Measurements from ENCODE around the gene SLC34A2. TPM values are rescaled to one million over a fixed set of nuclear protein-coding genes. Genes with fewer than 3 reads are reported as not detected.
A peak's percentile ranks its signal among the peaks of the same experiment; 100 is the strongest.

Gene SLC34A2
- total and polyA plus RNA-seq, 4 experiments from 2014 or later, result not detected

DNA sequence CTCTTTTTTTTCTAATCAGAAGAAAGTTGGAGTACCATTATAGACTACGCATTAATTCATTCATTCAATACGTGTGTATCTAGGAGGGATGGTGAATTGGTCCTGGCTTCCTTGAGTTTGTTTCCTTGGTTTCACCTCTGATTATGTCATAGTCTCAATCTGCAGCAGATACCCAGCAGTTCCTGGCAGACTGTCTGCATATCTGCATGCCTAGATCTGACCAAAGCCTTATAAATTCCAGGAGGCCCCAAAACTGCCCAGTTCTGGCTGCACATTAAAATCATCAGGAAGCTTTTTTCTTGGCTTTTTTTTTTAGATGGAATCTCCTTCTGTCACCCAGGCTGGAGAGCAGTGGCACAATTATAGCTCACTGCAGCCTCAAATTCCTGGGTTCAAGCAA is 27.2 kb upstream of the SLC34A2 start:
- intact Hi-C loops (cut with micrococcal nuclease), result no loop called here
- H3K4me1 Mint-ChIP-seq, result no peaks in the 10 kb centered on the region
- Histone ChIP-seq H3K9me3 (ENCODE audit: control insufficient read depth in 1 of 2, low read length in 2 of 2) (no peaks in the 10 kb centered on the region), H3K36me3 (ENCODE audit: insufficient read depth, low read length) (no peaks in the 10 kb centered on the region), H3K27ac (ENCODE audit: low read depth, low read length) (no peak overlapping the region), H3K4me3 (ENCODE audit: low read length in 2 of 2) (no peak overlapping the region), H3K4me1 (ENCODE audit: insufficient read depth, low read length) (no peaks in the 10 kb centered on the region), H3K27me3 (ENCODE audit: insufficient read depth, low read length) (no peaks in the 10 kb centered on the region)
- ChIA-PET CTCF (ENCODE audit: partially characterized antibody) (no interaction called here), POLR2A (ENCODE audit: partially characterized antibody) (no interaction called here)
- peaks cover 0 to 1% (median 0%) of the 10 kb centered on the region in 8 donors for H3K9me3 Mint-ChIP-seq
- H3K27ac Mint-ChIP-seq, result no peak overlapping the region
- H3K4me3 Mint-ChIP-seq, result no peak overlapping the region
- H3K36me3 Mint-ChIP-seq, result no peaks in the 10 kb centered on the region
- peaks cover 5 to 9% of the 10 kb centered on the region in 2 donors for H3K27me3 Mint-ChIP-seq
- DNase-seq, result no peak

DNA sequence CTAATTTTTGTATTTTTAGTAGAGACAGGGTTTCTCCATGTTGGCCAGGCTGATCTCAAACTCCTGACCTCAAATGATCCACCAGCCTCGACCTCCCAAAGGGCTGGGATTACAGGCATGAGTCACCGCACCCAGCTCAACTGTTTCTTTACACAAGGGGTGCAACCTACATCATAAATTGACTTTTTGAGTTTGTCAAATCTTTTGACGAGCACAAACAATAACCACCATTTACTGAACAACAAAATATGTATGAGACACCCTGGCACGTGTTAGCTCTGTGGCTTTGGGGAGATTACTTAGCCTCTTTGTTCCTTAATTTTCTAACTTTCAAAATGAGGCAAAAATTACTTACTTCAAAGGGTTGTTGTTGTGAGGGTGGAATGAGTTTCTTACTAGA is 23.5 kb upstream of the SLC34A2 start:
- no peaks in the 10 kb centered on the region for H3K4me1 ChIP-seq (ENCODE audit: insufficient read depth, low read length)
- DNase-seq, result no peak
- Mint-ChIP-seq H3K4me1 (no peaks in the 10 kb centered on the region), H3K4me3 (no peak overlapping the region), H3K9me3 (no peaks in the 10 kb centered on the region), H3K27me3 (peaks cover 4% of the 10 kb centered on the region in 2 donors), H3K27ac (no peak overlapping the region), H3K36me3 (no peaks in the 10 kb centered on the region)
- CTCF ChIA-PET (ENCODE audit: partially characterized antibody), result no interaction called here
- H3K4me3 ChIP-seq (ENCODE audit: low read length in 2 of 2), result no peak overlapping the region
- intact Hi-C loops (cut with micrococcal nuclease), result no loop called here
- no peaks in the 10 kb centered on the region for H3K9me3 ChIP-seq (ENCODE audit: control insufficient read depth in 1 of 2, low read length in 2 of 2)
- POLR2A ChIA-PET (ENCODE audit: partially characterized antibody), result no interaction called here
- no peak overlapping the region for H3K27ac ChIP-seq (ENCODE audit: low read depth, low read length)
- H3K36me3 ChIP-seq (ENCODE audit: insufficient read depth, low read length), result no peaks in the 10 kb centered on the region
- H3K27me3 ChIP-seq (ENCODE audit: insufficient read depth, low read length), result no peaks in the 10 kb centered on the region

DNA sequence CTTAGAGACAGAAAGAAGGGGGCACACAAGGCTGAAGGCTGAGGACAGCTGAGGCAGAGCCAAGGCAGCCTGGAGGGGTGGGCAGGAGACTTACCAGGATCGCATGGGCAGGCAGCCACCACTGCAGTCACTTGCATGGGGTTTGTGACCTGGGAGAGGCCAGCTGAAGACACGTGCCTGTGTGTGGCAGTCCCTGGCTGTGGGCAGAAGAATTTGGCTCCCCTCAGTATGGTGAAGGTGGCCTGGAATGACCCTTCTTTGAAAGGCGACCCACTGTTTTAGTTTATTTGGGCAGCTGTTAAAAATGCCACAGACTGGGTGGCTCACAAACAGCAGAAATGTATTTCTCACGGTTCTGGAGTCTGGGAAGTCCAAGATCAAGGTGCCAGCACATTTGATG is 22.1 kb upstream of the SLC34A2 start:
- intact Hi-C loops (cut with micrococcal nuclease), result no loop called here
- no peak for DNase-seq
- H3K9me3 ChIP-seq (ENCODE audit: control insufficient read depth in 1 of 2, low read length in 2 of 2), result no peaks in the 10 kb centered on the region
- Mint-ChIP-seq H3K9me3 (no peaks in the 10 kb centered on the region), H3K4me1 (no peaks in the 10 kb centered on the region), H3K27ac (peak overlapping the region in 1 of 7 donors; percentile 73), H3K4me3 (no peak overlapping the region), H3K36me3 (no peaks in the 10 kb centered on the region), H3K27me3 (peaks cover 4% of the 10 kb centered on the region in 2 donors)
- no peak overlapping the region for H3K27ac ChIP-seq (ENCODE audit: low read depth, low read length)
- no peaks in the 10 kb centered on the region for H3K27me3 ChIP-seq (ENCODE audit: insufficient read depth, low read length)
- H3K4me3 ChIP-seq (ENCODE audit: low read length in 2 of 2), result no peak overlapping the region
- no peaks in the 10 kb centered on the region for H3K4me1 ChIP-seq (ENCODE audit: insufficient read depth, low read length)
- ChIA-PET POLR2A (ENCODE audit: partially characterized antibody) (no interaction called here), CTCF (ENCODE audit: partially characterized antibody) (no interaction called here)
- H3K36me3 ChIP-seq (ENCODE audit: insufficient read depth, low read length), result no peaks in the 10 kb centered on the region

DNA sequence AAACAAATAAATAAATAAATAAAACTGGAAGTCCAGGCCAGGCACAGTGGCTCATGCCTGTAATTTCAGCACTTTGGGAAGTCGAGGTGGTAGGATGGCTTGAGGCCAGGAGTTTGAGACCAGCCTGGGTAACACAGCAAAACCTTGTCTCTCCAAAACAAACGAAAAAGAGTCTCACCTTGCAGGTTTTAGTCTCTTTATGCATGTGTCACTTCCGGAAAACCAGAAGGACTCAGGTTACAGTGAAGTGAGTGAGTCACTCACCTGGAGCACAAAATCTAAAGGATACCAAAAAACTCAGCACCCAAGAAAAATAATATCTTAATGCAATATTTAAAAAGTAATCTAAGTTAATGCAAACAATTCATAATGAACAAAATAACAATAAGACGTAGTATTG is 20.1 kb upstream of the SLC34A2 start:
- Mint-ChIP-seq H3K4me3 (no peak overlapping the region), H3K9me3 (no peaks in the 10 kb centered on the region), H3K36me3 (no peaks in the 10 kb centered on the region), H3K27me3 (peaks cover 4% of the 10 kb centered on the region in 2 donors), H3K4me1 (no peaks in the 10 kb centered on the region), H3K27ac (no peak overlapping the region)
- no peak for DNase-seq
- no peaks in the 10 kb centered on the region for H3K27me3 ChIP-seq (ENCODE audit: insufficient read depth, low read length)
- ChIA-PET POLR2A (ENCODE audit: partially characterized antibody) (no interaction called here), CTCF (ENCODE audit: partially characterized antibody) (no interaction called here)
- no peaks in the 10 kb centered on the region for H3K36me3 ChIP-seq (ENCODE audit: insufficient read depth, low read length)
- H3K27ac ChIP-seq (ENCODE audit: low read depth, low read length), result no peak overlapping the region
- intact Hi-C loops (cut with micrococcal nuclease), result no loop called here
- no peak overlapping the region for H3K4me3 ChIP-seq (ENCODE audit: low read length in 2 of 2)
- no peaks in the 10 kb centered on the region for H3K9me3 ChIP-seq (ENCODE audit: control insufficient read depth in 1 of 2, low read length in 2 of 2)
- no peaks in the 10 kb centered on the region for H3K4me1 ChIP-seq (ENCODE audit: insufficient read depth, low read length)

DNA sequence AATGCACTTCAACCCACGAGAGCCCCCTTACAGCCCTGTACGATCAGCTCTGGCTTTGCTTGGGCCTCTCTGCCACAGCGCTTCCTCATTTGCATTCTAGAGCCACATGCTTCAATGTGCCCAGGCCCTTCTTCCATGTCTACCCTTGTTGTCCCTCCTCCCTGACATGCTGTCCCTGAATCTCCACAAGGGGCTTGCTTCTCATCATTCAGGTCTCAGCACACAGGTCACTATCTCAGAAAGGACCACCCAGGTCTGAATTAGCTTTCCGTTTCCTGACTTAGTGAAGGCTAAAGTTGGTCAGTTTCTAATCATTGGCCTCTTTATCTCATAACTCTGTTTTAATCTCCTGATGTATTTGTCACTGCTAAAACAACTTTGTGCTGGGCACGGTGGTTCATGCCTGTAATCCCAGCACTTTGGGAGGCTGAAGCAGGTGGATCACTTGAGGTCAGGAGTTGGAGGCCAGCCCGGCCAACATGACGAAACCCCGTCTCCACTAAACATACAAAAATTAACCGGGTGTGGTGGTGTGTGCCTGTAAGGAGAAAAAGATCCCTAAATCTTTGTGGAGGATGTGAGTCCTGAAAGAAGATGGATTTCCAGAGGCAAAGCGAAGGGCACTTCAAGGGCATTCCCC is 17.9 kb upstream of the SLC34A2 start:
- Histone ChIP-seq H3K4me1 (ENCODE audit: insufficient read depth, low read length) (no peaks in the 10 kb centered on the region), H3K27me3 (ENCODE audit: insufficient read depth, low read length) (no peaks in the 10 kb centered on the region), H3K27ac (ENCODE audit: low read depth, low read length) (no peak overlapping the region), H3K36me3 (ENCODE audit: insufficient read depth, low read length) (no peaks in the 10 kb centered on the region), H3K4me3 (ENCODE audit: low read length in 2 of 2) (no peak overlapping the region), H3K9me3 (ENCODE audit: control insufficient read depth in 1 of 2, low read length in 2 of 2) (no peaks in the 10 kb centered on the region)
- intact Hi-C loops (cut with micrococcal nuclease), result no loop called here
- ChIA-PET CTCF (ENCODE audit: partially characterized antibody) (no interaction called here), POLR2A (ENCODE audit: partially characterized antibody) (no interaction called here)
- DNase-seq, result no peak
- H3K27me3 Mint-ChIP-seq, result peaks cover 0 to 2% of the 10 kb centered on the region in 2 donors
- no peaks in the 10 kb centered on the region for H3K9me3 Mint-ChIP-seq
- H3K27ac Mint-ChIP-seq, result no peak overlapping the region
- no peaks in the 10 kb centered on the region for H3K4me1 Mint-ChIP-seq
- no peaks in the 10 kb centered on the region for H3K36me3 Mint-ChIP-seq
- no peak overlapping the region for H3K4me3 Mint-ChIP-seq

DNA sequence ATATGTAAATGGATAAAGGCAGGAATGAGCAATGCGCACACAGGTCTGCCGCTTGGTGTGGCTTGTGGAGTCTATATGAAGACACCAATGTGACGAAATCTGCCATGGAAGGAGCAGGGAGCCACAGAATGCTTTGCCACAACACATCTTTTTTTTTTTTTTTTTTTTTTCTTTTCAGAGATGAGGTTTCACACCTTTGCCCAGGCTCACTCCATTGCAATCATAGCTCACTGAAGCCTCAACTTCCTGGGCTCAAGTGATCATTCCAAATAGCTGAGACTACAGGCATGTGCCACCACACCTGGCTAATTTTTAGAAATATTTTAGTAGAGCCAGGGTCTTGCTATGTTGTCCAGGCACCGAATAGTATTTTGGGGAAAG is 17.4 kb upstream of the SLC34A2 start:
- no peaks in the 10 kb centered on the region for H3K27me3 ChIP-seq (ENCODE audit: insufficient read depth, low read length)
- no peak overlapping the region for H3K27ac Mint-ChIP-seq
- intact Hi-C loops (cut with micrococcal nuclease), result no loop called here
- no peaks in the 10 kb centered on the region for H3K4me1 ChIP-seq (ENCODE audit: insufficient read depth, low read length)
- no peaks in the 10 kb centered on the region for H3K36me3 Mint-ChIP-seq
- peaks cover 0 to 2% of the 10 kb centered on the region in 2 donors for H3K27me3 Mint-ChIP-seq
- H3K27ac ChIP-seq (ENCODE audit: low read depth, low read length), result no peak overlapping the region
- no peak overlapping the region for H3K4me3 Mint-ChIP-seq
- ChIA-PET CTCF (ENCODE audit: partially characterized antibody) (no interaction called here), POLR2A (ENCODE audit: partially characterized antibody) (no interaction called here)
- no peak overlapping the region for H3K4me3 ChIP-seq (ENCODE audit: low read length in 2 of 2)
- DNase-seq, result no peak
- no peaks in the 10 kb centered on the region for H3K9me3 Mint-ChIP-seq
- H3K4me1 Mint-ChIP-seq, result no peaks in the 10 kb centered on the region
- H3K36me3 ChIP-seq (ENCODE audit: insufficient read depth, low read length), result no peaks in the 10 kb centered on the region
- no peaks in the 10 kb centered on the region for H3K9me3 ChIP-seq (ENCODE audit: control insufficient read depth in 1 of 2, low read length in 2 of 2)

DNA sequence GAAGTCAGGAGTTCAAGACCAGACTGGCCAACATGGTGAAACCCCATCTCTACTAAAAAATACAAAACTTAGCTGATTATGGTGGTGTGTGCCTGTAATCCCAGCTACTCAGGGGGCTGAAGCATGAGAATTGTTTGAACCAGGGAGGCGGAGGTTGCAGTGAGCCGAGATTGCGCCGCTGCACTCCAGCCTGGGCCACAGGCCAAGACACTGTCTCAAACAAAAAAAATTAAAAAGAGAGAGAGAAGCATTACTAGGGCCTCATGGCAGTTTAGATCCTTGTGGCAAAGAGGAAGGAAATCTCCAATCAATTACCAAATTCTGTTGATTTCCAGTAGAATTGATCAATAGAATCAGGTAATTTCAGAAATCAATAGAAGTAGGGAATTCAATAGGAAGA is 16.8 kb upstream of the SLC34A2 start:
- Histone ChIP-seq H3K4me3 (ENCODE audit: low read length in 2 of 2) (no peak overlapping the region), H3K9me3 (ENCODE audit: control insufficient read depth in 1 of 2, low read length in 2 of 2) (no peaks in the 10 kb centered on the region), H3K4me1 (ENCODE audit: insufficient read depth, low read length) (no peaks in the 10 kb centered on the region), H3K36me3 (ENCODE audit: insufficient read depth, low read length) (no peaks in the 10 kb centered on the region), H3K27ac (ENCODE audit: low read depth, low read length) (no peak overlapping the region), H3K27me3 (ENCODE audit: insufficient read depth, low read length) (no peaks in the 10 kb centered on the region)
- Mint-ChIP-seq H3K27ac (no peak overlapping the region), H3K9me3 (no peaks in the 10 kb centered on the region), H3K27me3 (no peaks in the 10 kb centered on the region), H3K4me3 (no peak overlapping the region), H3K4me1 (no peaks in the 10 kb centered on the region), H3K36me3 (no peaks in the 10 kb centered on the region)
- no peak for DNase-seq
- ChIA-PET CTCF (ENCODE audit: partially characterized antibody) (no interaction called here), POLR2A (ENCODE audit: partially characterized antibody) (no interaction called here)
- intact Hi-C loops (cut with micrococcal nuclease), result no loop called here

DNA sequence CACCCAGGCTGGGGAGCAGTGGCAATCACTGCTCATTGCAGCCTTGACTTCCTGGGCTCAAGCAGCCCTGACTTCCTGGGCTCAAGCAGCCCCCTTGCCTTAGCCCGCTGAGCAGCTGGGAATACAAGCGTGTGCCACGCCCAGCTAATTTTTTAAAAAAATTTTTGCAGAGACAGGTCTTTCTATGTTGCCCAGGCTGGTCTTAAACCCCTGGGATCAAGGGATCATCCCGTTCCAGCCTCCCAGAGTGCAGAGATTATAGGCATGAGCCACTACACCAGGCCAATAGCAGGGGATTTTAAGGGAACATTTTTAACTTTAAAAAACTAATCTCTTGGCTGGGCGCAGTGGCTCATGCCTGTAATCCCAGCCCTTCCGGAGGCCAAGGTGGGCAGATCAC is 5.3 kb upstream of the SLC34A2 start:
- Mint-ChIP-seq H3K4me1 (peaks cover 0 to 6% (median 3%) of the 10 kb centered on the region in 4 donors), H3K27ac (no peak overlapping the region), H3K9me3 (no peaks in the 10 kb centered on the region)

More for the DNA sequence above, 5.3 kb upstream of the SLC34A2 start:
- Mint-ChIP-seq H3K36me3 (no peaks in the 10 kb centered on the region), H3K27me3 (peaks cover 13% of the 10 kb centered on the region in 2 donors), H3K4me3 (no peak overlapping the region)
- no peak for DNase-seq
- ChIA-PET POLR2A (ENCODE audit: partially characterized antibody) (no interaction called here), CTCF (ENCODE audit: partially characterized antibody) (no interaction called here)
- H3K27ac ChIP-seq (ENCODE audit: low read depth, low read length), result no peak overlapping the region
- H3K4me3 ChIP-seq (ENCODE audit: low read length in 2 of 2), result no peak overlapping the region
- intact Hi-C loops (cut with micrococcal nuclease), result no loop called here
- H3K36me3 ChIP-seq (ENCODE audit: insufficient read depth, low read length), result no peaks in the 10 kb centered on the region
- H3K4me1 ChIP-seq (ENCODE audit: insufficient read depth, low read length), result no peaks in the 10 kb centered on the region
- H3K9me3 ChIP-seq (ENCODE audit: control insufficient read depth in 1 of 2, low read length in 2 of 2), result no peaks in the 10 kb centered on the region
- no peaks in the 10 kb centered on the region for H3K27me3 ChIP-seq (ENCODE audit: insufficient read depth, low read length)
